GM12878 (cell line): ENCODE results near the gene PTGR2.

Experiments
- ATF2 ChIP-seq: IDR thresholded peaks from 2 replicates; pipeline ENCODE4 v1.6.1; 2012; ENCODE audit warnings: low read length, inconsistent platforms
- ATF7 ChIP-seq: fragments of 450-650 bp; IDR thresholded peaks from 2 replicates; pipeline ENCODE4 v1.6.1; 2016; ENCODE audit warnings: low read depth, mild to moderate bottlenecking
- BHLHE40 ChIP-seq, 2 experiments: fragments of 450-650 bp in 1 of 2; IDR thresholded peaks; 2 replicates each; pipeline ENCODE4 v1.6.1; 2011 to 2017; ENCODE audit warnings: low read depth in 2 of 2, borderline replicate concordance in 1 of 2, improper control_type of control experiment in 1 of 2, low read length in 1 of 2, mild to moderate bottlenecking in 1 of 2
- CEBPB ChIP-seq, 2 experiments: fragments of 150-350 bp in 1 of 2; IDR thresholded peaks; 2 replicates each; pipeline ENCODE4 v1.6.1; 2012 to 2014; ENCODE audit warnings: low read depth in 2 of 2, low read length in 2 of 2, borderline replicate concordance in 1 of 2, inconsistent platforms in 1 of 2
- CREM ChIP-seq: IDR thresholded peaks from 2 replicates; pipeline ENCODE4 v1.6.1; 2014; ENCODE audit warnings: antibody characterized with exemption, low read depth
- CTCF ChIP-seq, 3 experiments: IDR thresholded peaks in 2 of 3; conservative IDR thresholded peaks in 1 of 3; 2 replicates each; pipeline ENCODE4 v1.5.1; 2011; ENCODE audit warnings: low read depth in 3 of 3, low read length in 3 of 3, mild to moderate bottlenecking in 3 of 3, control low read depth in 2 of 3, moderate library complexity in 2 of 3, inconsistent platforms in 1 of 3, mixed read lengths in 1 of 3; ENCODE audit not compliant: control insufficient read depth in 2 of 3, insufficient read depth in 1 of 3; ENCODE audit errors: extremely low read depth in 1 of 3
- EGR1 ChIP-seq, 2 experiments: IDR thresholded peaks; 1 replicate in 1 of 2; 2 replicates in 1 of 2; pipeline ENCODE4 v1.6.1; 2011 to 2012; ENCODE audit warnings: low read depth in 2 of 2, low read length in 2 of 2, borderline replicate concordance in 1 of 2, mild to moderate bottlenecking in 1 of 2, moderate library complexity in 1 of 2
- EP300 ChIP-seq, 2 experiments: fragments of 150-350 bp in 1 of 2; IDR thresholded peaks; 2 replicates each; pipeline ENCODE4 v1.6.1; 2011 to 2012; ENCODE audit warnings: low read depth in 2 of 2, low read length in 2 of 2, borderline replicate concordance in 1 of 2, improper control_type of control experiment in 1 of 2, inconsistent platforms in 1 of 2; ENCODE audit not compliant: control insufficient read depth in 1 of 2
- EZH2 ChIP-seq: IDR thresholded peaks from 2 replicates; pipeline ENCODE4 v1.6.1; 2012; ENCODE audit warnings: low read depth, mild to moderate bottlenecking, control low read depth, inconsistent platforms, low read length, borderline replicate concordance; ENCODE audit not compliant: control insufficient read depth
- HDGF ChIP-seq: fragments of 450-650 bp; IDR thresholded peaks from 2 replicates; pipeline ENCODE4 v1.6.1; 2016; ENCODE audit warnings: antibody characterized with exemption
- POLR2A ChIP-seq: IDR thresholded peaks from 2 replicates; pipeline ENCODE4 v1.6.1; 2011; ENCODE audit warnings: low read depth, mild to moderate bottlenecking, low read length
- ZNF274 ChIP-seq: IDR thresholded peaks from one replicate; pipeline ENCODE4 v1.8.0; 2011; ENCODE audit not compliant: insufficient read length, insufficient read depth
- ZNF384 ChIP-seq: IDR thresholded peaks from 2 replicates; pipeline ENCODE4 v1.6.1; 2012; ENCODE audit warnings: low read depth, mild to moderate bottlenecking, low read length, improper control_type of control experiment, borderline replicate concordance

DNA sequence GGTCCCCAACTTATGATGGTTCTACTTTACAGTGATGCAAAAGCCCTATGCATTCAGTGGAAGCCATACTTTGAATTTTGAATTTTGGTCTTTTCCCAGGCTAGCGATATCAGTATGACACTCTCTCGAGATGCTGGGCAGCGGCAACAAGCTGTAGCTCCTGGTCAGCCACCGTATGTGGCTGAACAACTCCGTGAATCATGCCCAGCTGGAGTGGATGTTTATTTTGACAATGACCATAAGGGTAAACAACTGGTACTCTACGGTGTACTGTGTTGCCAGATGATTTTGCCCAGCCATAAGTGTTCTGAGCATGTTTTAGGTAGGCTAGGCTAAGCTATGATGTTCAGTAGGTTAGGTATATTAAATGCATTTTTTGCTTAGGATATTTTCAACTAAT lies 26.8 kb downstream of the PTGR2 start:
- TF ChIP-seq ATF7 (no peak), CTCF (IDR thresholded peaks at IDR 0.05 in 2 of 3, conservative IDR thresholded peaks at IDR 0.05 in 1 of 3; ENCODE audit: control insufficient read depth in 2 of 3, extremely low read depth in 1 of 3, insufficient read depth in 1 of 3, low read depth in 3 of 3, low read length in 3 of 3) (no peak), ATF2 (no peak), ZNF274 (no peak), CREM (no peak), EZH2 (no peak), POLR2A (no peak), HDGF (no peak), ZNF384 (no peak), EGR1 (IDR thresholded peaks at IDR 0.05; ENCODE audit: borderline replicate concordance in 1 of 2, low read depth in 2 of 2, low read length in 2 of 2) (no peak), EP300 (IDR thresholded peaks at IDR 0.05; ENCODE audit: borderline replicate concordance in 1 of 2, control insufficient read depth in 1 of 2, low read depth in 2 of 2, low read length in 2 of 2) (no peak), BHLHE40 (IDR thresholded peaks at IDR 0.05; ENCODE audit: borderline replicate concordance in 1 of 2, low read depth in 2 of 2, low read length in 1 of 2) (no peak), CEBPB (IDR thresholded peaks at IDR 0.05; ENCODE audit: borderline replicate concordance in 1 of 2, low read depth in 2 of 2, low read length in 2 of 2) (no peak)
